Erythroblast (primary cell): ENCODE measurements around the gene TREML2.

Experiments
- DNase-seq, 2 experiments: peaks; one replicate each; lab custom pipeline; 2025; lab: John Stamatoyannopoulos, UW
- GATA1 ChIP-seq: IDR thresholded peaks from 2 replicates; pipeline ENCODE4 v1.6.1; 2011; ENCODE audit warnings: low read depth, mild to moderate bottlenecking, control low read depth, low read length, moderate library complexity
- POLR2A ChIP-seq: IDR thresholded peaks from 2 replicates; pipeline ENCODE4 v1.6.1; 2011; ENCODE audit warnings: mild to moderate bottlenecking, low read length

Gene TREML2

GRCh38 chr6:41157323-41157722 is 43.6 kb downstream of the TREML2 start:
- no peak for TF ChIP-seq GATA1
- TF ChIP-seq POLR2A: no peak
- no peak for DNase-seq

DNA sequence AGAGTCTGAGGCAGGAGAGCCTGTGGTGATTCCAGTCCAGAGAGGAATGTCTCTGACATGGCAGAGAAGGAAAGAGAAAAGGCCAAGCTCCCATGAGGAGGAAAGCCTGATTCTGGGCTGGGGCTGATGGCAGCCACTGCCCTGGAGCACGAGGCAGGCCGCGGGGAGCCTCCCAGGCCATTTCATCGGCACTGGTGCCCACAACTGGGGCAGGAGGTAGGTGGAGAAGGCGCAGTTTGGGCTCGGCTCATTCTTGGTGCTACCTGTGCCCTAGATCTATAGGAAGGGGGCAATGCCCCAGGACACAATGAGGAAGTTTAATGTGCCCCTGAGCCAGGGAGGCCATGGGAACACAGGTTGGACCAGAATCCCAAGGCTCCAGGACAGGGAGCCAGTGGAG is 44.2 kb downstream of the TREML2 start:
- TF ChIP-seq GATA1: no peak
- DNase-seq: no peak

- DNase-seq: no peak
- TF ChIP-seq POLR2A (no peak), GATA1 (no peak)
Measured at GRCh38 chr6:41156001-41156400, 44.9 kb downstream of the TREML2 start.

DNA sequence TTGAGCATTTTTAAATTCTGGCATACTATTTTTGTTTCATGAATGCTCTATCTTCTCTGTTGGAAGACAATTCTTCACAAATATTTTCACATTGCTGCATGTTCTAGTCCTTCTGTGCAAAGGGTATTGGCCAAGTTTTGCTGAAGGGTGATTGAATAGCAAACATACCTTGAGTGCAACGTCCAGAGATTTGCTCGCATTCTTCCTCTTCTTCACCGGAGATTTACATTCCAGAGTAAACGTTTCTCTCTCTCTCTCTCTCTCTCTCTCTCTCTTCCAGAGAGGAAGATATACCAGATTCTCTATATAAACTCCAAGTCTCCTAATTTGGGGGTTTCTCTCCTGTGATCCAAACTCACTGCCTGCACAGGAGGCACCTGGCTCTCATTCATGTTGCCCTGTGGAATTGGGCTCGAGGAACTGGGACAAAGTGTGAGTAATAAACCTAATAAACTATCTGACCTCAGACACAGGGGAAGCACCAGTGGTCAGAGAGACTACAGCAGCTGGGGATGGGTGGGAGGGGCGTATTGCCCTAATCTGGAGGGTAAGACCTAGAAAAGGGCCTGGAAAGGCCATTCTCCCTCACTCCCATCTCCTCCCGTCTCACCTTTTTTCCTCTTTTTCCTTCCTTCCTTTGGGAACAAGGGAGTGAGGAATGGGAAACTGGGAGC is 45.7 kb downstream of the TREML2 start:
- no peak for DNase-seq

GRCh38 chr6:41153992-41154625 is 46.8 kb downstream of the TREML2 start, which contains the start of gene TREML1:
Gene TREML1, minus strand, starts transcription at chr6:41154347. Its CDS starts 59 bp downstream, at chr6:41154288.
- DNase-seq: no peak
- TF ChIP-seq GATA1 (no peak), POLR2A (no peak)

More for the DNA sequence above, 45.7 kb downstream of the TREML2 start:
- no peak for TF ChIP-seq GATA1
- no peak for TF ChIP-seq POLR2A

- DNase-seq: no peak
- TF ChIP-seq POLR2A (no peak), GATA1 (no peak)
Measured at GRCh38 chr6:41153451-41153850, 47.5 kb downstream of the TREML2 start.

DNA sequence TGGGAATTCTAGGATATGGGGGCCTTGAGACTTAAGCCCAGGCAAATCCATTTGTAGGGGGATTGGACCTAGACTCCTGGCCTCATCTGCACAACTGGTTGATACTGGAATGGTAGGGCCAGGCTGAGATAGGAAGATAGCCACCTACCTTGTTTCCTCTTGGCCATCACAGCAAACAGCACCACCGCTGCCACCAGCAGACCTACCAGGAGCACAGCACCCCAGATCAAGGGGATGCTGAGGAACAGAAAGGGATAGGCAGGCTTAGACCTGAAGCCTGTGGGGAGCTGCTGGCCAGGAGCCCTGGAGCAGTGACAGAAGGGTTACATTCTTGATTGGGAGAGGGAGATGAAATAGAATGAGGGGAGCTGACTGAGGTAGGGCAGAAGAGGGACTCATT is 50.3 kb downstream of the TREML2 start:
- DNase-seq: no peak
- TF ChIP-seq GATA1 (no peak), POLR2A (no peak)

GRCh38 chr6:41147917-41148316 is 53.0 kb downstream of the TREML2 start:
- TF ChIP-seq GATA1: no peak
- TF ChIP-seq POLR2A: no peak
- DNase-seq: no peak
